Measurements from ENCODE around the gene PRR32. TPM values are rescaled to one million over a fixed set of nuclear protein-coding genes. Genes with fewer than 3 reads are reported as not detected.

PRR32 gene
- not detected for polyA plus RNA-seq (2013, experiment 1 of 2)
- not detected for polyA plus RNA-seq (2013, experiment 2 of 2)

DNA sequence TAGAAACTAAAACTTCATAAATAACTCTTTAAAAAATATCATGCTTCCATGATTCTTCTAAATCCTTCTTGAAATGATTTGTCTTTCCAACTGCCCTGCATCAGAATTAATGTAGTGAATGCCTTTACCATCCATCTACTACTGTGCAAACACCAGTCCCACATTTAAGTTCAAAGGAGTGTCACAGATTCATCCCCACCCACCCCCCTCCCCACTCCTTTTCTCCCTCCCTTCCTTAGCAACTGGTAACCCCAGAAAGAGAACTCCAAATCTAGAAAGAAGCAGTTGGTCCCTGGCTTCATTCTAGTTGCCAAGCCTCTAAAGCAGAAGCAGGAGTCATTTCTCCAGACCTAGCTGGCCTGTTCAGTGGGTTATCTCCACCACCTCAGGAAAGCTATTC is at the start of gene PRR32:
Gene PRR32, plus strand, starts transcription at position 301 of the 400 bp plus-strand sequence. CDS start 115 bp downstream, outside the sequence.
- Histone ChIP-seq H2BK15ac (ENCODE audit: low read depth, poor library complexity, severe bottlenecking) (no peak within 1 kb of the TSS), H3K18ac (ENCODE audit: low read depth in 1 of 2, low read length in 2 of 2) (no peak within 1 kb of the TSS), H3K9me3 (ENCODE audit: control insufficient read depth, low read length) (no peaks in the 10 kb centered on the region), H2AK5ac (ENCODE audit: low read length, severe bottlenecking) (no peak within 1 kb of the TSS), H3K4me1 (ENCODE audit: control insufficient read depth, insufficient read depth, low read depth, low read length) (peaks cover 2% of the 10 kb centered on the region), H3K79me1 (replicated peaks; ENCODE audit: low read length, poor library complexity, severe bottlenecking) (no peaks in the 10 kb centered on the region), H3K27ac (ENCODE audit: low read length, poor library complexity, severe bottlenecking) (no peak within 1 kb of the TSS), H4K8ac (ENCODE audit: low read length) (no peak within 1 kb of the TSS), H3K23ac (ENCODE audit: low read length in 2 of 2) (no peak within 1 kb of the TSS), H3K9ac (ENCODE audit: low read length) (no peak within 1 kb of the TSS), H2BK120ac (ENCODE audit: low read depth, low read length) (no peak within 1 kb of the TSS), H3K4me3 (ENCODE audit: insufficient read depth in 1 of 2, low read depth in 1 of 2, low read length in 2 of 2) (no peak within 1 kb of the TSS), H3K14ac (ENCODE audit: low read length in 2 of 2) (no peak within 1 kb of the TSS), H2BK12ac (ENCODE audit: low read length in 2 of 2) (no peak within 1 kb of the TSS), H3K4ac (ENCODE audit: low read depth in 1 of 2, low read length in 2 of 2) (no peak within 1 kb of the TSS), H3K27me3 (ENCODE audit: control insufficient read depth in 1 of 2, insufficient read depth in 1 of 2, low read length in 2 of 2) (no peaks in the 10 kb centered on the region), H3K4me2 (ENCODE audit: low read length, poor library complexity, severe bottlenecking) (no peak within 1 kb of the TSS), H3K36me3 (ENCODE audit: control insufficient read depth in 1 of 2, insufficient read depth in 2 of 2, low read depth in 1 of 2, low read length in 2 of 2) (no peaks in the 10 kb centered on the region), H2AFZ (ENCODE audit: low read depth, low read length) (no peak within 1 kb of the TSS), H4K91ac (ENCODE audit: low read length) (no peak within 1 kb of the TSS), H2BK5ac (ENCODE audit: low read depth, low read length, poor library complexity, severe bottlenecking) (no peak within 1 kb of the TSS)
- no peak for DNase-seq

GRCh38 chrX:126770179-126770578 is 49.4 kb upstream of the PRR32 start:
- no peaks in the 10 kb centered on the region for H3K27me3 ChIP-seq (ENCODE audit: control insufficient read depth in 1 of 2, insufficient read depth in 1 of 2, low read length in 2 of 2)
- no peak overlapping the region for H2BK120ac ChIP-seq (ENCODE audit: low read depth, low read length)
- no peak overlapping the region for H3K9ac ChIP-seq (ENCODE audit: low read length)
- H4K8ac ChIP-seq (ENCODE audit: low read length) = no peak overlapping the region
- H3K4ac ChIP-seq (ENCODE audit: low read depth in 1 of 2, low read length in 2 of 2) = no peak overlapping the region
- no peak overlapping the region for H2AK5ac ChIP-seq (ENCODE audit: low read length, severe bottlenecking)
- 0% methylated on average over 3 of the region's 5 CpGs for WGBS
- H3K23ac ChIP-seq (ENCODE audit: low read length in 2 of 2) = no peak overlapping the region
- H3K4me1 ChIP-seq (ENCODE audit: control insufficient read depth, insufficient read depth, low read depth, low read length) = no peaks in the 10 kb centered on the region
- no peak overlapping the region for H3K14ac ChIP-seq (ENCODE audit: low read length in 2 of 2)
- H3K18ac ChIP-seq (ENCODE audit: low read depth in 1 of 2, low read length in 2 of 2) = no peak overlapping the region
- no peak overlapping the region for H2AFZ ChIP-seq (ENCODE audit: low read depth, low read length)
- no peak overlapping the region for H4K91ac ChIP-seq (ENCODE audit: low read length)
- no peak for DNase-seq
- H3K4me2 ChIP-seq (ENCODE audit: low read length, poor library complexity, severe bottlenecking) = no peak overlapping the region
- no peak overlapping the region for H3K27ac ChIP-seq (ENCODE audit: low read length, poor library complexity, severe bottlenecking)
- no peak overlapping the region for H2BK12ac ChIP-seq (ENCODE audit: low read length in 2 of 2)
- H2BK5ac ChIP-seq (ENCODE audit: low read depth, low read length, poor library complexity, severe bottlenecking) = no peak overlapping the region
- H3K79me1 ChIP-seq (replicated peaks; ENCODE audit: low read length, poor library complexity, severe bottlenecking) = no peaks in the 10 kb centered on the region
- H3K4me3 ChIP-seq (ENCODE audit: insufficient read depth in 1 of 2, low read depth in 1 of 2, low read length in 2 of 2) = no peak overlapping the region
- H3K9me3 ChIP-seq (ENCODE audit: control insufficient read depth, low read length) = peaks cover 4% of the 10 kb centered on the region
- H3K36me3 ChIP-seq (ENCODE audit: control insufficient read depth in 1 of 2, insufficient read depth in 2 of 2, low read depth in 1 of 2, low read length in 2 of 2) = no peaks in the 10 kb centered on the region
- H2BK15ac ChIP-seq (ENCODE audit: low read depth, poor library complexity, severe bottlenecking) = no peak overlapping the region

DNA sequence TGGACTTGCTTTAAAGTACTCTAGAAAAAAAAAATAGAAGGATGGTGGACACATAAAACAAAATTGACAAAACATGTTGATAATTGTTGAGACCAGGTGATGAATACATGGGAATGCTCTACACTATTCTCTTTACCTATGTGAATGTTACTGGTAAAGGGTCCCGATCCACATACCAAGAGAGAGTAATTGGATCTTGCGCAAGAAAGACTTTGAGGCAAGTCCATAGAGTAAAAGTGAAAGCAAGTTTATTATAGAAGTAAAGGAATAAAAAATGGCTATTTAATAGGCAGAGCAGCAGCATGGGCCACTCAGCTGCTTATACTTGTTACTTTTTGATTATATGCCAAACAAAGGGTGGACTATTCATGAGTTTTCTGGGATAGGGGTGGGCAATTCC is 34.0 kb upstream of the PRR32 start:
- no peak overlapping the region for H2BK120ac ChIP-seq (ENCODE audit: low read depth, low read length)
- no peak overlapping the region for H2AK5ac ChIP-seq (ENCODE audit: low read length, severe bottlenecking)

GRCh38 chrX:126799059-126799458 is 20.5 kb upstream of the PRR32 start:
- H3K4me3 ChIP-seq (ENCODE audit: insufficient read depth in 1 of 2, low read depth in 1 of 2, low read length in 2 of 2) = no peak overlapping the region
- H3K23ac ChIP-seq (ENCODE audit: low read length in 2 of 2) = no peak overlapping the region
- 25% methylated on average over 1 of the region's 1 CpG for WGBS
- no peaks in the 10 kb centered on the region for H3K27me3 ChIP-seq (ENCODE audit: control insufficient read depth in 1 of 2, insufficient read depth in 1 of 2, low read length in 2 of 2)
- no peak overlapping the region for H3K4me2 ChIP-seq (ENCODE audit: low read length, poor library complexity, severe bottlenecking)
- H3K14ac ChIP-seq (ENCODE audit: low read length in 2 of 2) = no peak overlapping the region
- no peak overlapping the region for H3K9ac ChIP-seq (ENCODE audit: low read length)
- H3K4me1 ChIP-seq (ENCODE audit: control insufficient read depth, insufficient read depth, low read depth, low read length) = no peaks in the 10 kb centered on the region
- no peak overlapping the region for H3K18ac ChIP-seq (ENCODE audit: low read depth in 1 of 2, low read length in 2 of 2)
- H4K91ac ChIP-seq (ENCODE audit: low read length) = no peak overlapping the region
- DNase-seq = no peak
- no peak overlapping the region for H2AFZ ChIP-seq (ENCODE audit: low read depth, low read length)
- H2AK5ac ChIP-seq (ENCODE audit: low read length, severe bottlenecking) = no peak overlapping the region
- H2BK15ac ChIP-seq (ENCODE audit: low read depth, poor library complexity, severe bottlenecking) = no peak overlapping the region
- no peak overlapping the region for H2BK5ac ChIP-seq (ENCODE audit: low read depth, low read length, poor library complexity, severe bottlenecking)
- no peaks in the 10 kb centered on the region for H3K79me1 ChIP-seq (replicated peaks; ENCODE audit: low read length, poor library complexity, severe bottlenecking)
- H2BK12ac ChIP-seq (ENCODE audit: low read length in 2 of 2) = no peak overlapping the region
- no peak overlapping the region for H3K4ac ChIP-seq (ENCODE audit: low read depth in 1 of 2, low read length in 2 of 2)
- H2BK120ac ChIP-seq (ENCODE audit: low read depth, low read length) = no peak overlapping the region
- no peak overlapping the region for H4K8ac ChIP-seq (ENCODE audit: low read length)
- H3K27ac ChIP-seq (ENCODE audit: low read length, poor library complexity, severe bottlenecking) = no peak overlapping the region
- H3K9me3 ChIP-seq (ENCODE audit: control insufficient read depth, low read length) = no peaks in the 10 kb centered on the region
- no peaks in the 10 kb centered on the region for H3K36me3 ChIP-seq (ENCODE audit: control insufficient read depth in 1 of 2, insufficient read depth in 2 of 2, low read depth in 1 of 2, low read length in 2 of 2)

More for the DNA sequence above, 34.0 kb upstream of the PRR32 start:
- H3K27me3 ChIP-seq (ENCODE audit: control insufficient read depth in 1 of 2, insufficient read depth in 1 of 2, low read length in 2 of 2) = no peaks in the 10 kb centered on the region
- H3K36me3 ChIP-seq (ENCODE audit: control insufficient read depth in 1 of 2, insufficient read depth in 2 of 2, low read depth in 1 of 2, low read length in 2 of 2) = no peaks in the 10 kb centered on the region
- no peak overlapping the region for H2BK5ac ChIP-seq (ENCODE audit: low read depth, low read length, poor library complexity, severe bottlenecking)
- no peaks in the 10 kb centered on the region for H3K9me3 ChIP-seq (ENCODE audit: control insufficient read depth, low read length)
- no peak overlapping the region for H3K9ac ChIP-seq (ENCODE audit: low read length)
- H3K4me1 ChIP-seq (ENCODE audit: control insufficient read depth, insufficient read depth, low read depth, low read length) = no peaks in the 10 kb centered on the region
- H4K8ac ChIP-seq (ENCODE audit: low read length) = no peak overlapping the region
- WGBS = 88% methylated on average over 2 of the region's 2 CpGs
- H3K14ac ChIP-seq (ENCODE audit: low read length in 2 of 2) = no peak overlapping the region
- H2BK12ac ChIP-seq (ENCODE audit: low read length in 2 of 2) = no peak overlapping the region
- H2AFZ ChIP-seq (ENCODE audit: low read depth, low read length) = no peak overlapping the region
- no peak overlapping the region for H2BK15ac ChIP-seq (ENCODE audit: low read depth, poor library complexity, severe bottlenecking)
- no peak overlapping the region for H3K4ac ChIP-seq (ENCODE audit: low read depth in 1 of 2, low read length in 2 of 2)
- H3K4me3 ChIP-seq (ENCODE audit: insufficient read depth in 1 of 2, low read depth in 1 of 2, low read length in 2 of 2) = no peak overlapping the region
- H3K4me2 ChIP-seq (ENCODE audit: low read length, poor library complexity, severe bottlenecking) = no peak overlapping the region
- H3K79me1 ChIP-seq (replicated peaks; ENCODE audit: low read length, poor library complexity, severe bottlenecking) = no peaks in the 10 kb centered on the region
- DNase-seq = no peak
- no peak overlapping the region for H4K91ac ChIP-seq (ENCODE audit: low read length)
- no peak overlapping the region for H3K18ac ChIP-seq (ENCODE audit: low read depth in 1 of 2, low read length in 2 of 2)
- no peak overlapping the region for H3K23ac ChIP-seq (ENCODE audit: low read length in 2 of 2)
- no peak overlapping the region for H3K27ac ChIP-seq (ENCODE audit: low read length, poor library complexity, severe bottlenecking)
